C4-2B (cell line): ENCODE results near the gene PRKAB1.

Experiments used
- H3K27ac ChIP-seq: fragments of 450-650 bp; 2 replicates; pipeline ENCODE4 v1.5.1; 2017
- CTCF ChIP-seq: fragments of 450-650 bp; conservative IDR thresholded peaks from 2 replicates; pipeline ENCODE4 v1.5.1; 2017; ENCODE audit warnings: mild to moderate bottlenecking
- ZFX ChIP-seq: fragments of 450-650 bp; IDR thresholded peaks from 2 replicates; pipeline ENCODE4 v1.6.1; 2017

PRKAB1 gene

DNA sequence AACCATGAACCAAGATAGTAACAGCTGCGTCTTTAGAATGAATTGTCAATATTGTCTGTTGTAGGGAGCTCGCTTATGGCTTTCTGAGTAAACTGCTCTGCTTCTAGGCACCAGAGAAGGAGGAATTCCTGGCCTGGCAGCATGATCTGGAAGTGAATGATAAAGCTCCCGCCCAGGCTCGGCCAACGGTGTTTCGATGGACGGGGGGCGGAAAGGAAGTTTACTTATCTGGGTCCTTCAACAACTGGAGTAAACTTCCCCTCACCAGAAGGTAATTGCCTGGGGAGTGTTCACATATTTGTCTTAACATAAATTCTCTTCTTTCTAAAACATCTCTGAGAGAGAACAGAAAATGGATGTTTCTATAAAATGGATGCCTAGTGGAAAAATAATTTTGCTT lies 4.3 kb downstream of the PRKAB1 start:
- TF ChIP-seq ZFX (no peak), CTCF (no peak)
- H3K27ac ChIP-seq: no peak overlapping the region

DNA sequence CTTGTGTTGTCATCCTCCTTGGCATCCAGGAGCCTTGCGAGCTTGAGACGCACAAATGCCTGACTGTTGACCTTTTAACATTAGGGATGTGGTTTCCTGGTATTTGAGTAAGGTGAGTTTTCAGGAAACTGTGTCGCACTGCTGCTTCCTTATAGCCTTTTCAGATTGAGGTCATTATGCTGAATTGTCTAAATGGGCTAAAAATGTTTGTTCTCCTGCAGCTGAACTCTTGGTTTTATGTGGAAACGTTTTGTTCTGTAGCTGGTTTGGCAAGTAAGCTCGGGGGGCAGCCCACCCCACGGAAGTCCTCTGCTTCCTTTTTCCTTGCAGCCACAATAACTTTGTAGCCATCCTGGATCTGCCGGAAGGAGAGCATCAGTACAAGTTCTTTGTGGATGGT lies 5.7 kb downstream of the PRKAB1 start:
- TF ChIP-seq ZFX: no peak
- no peak for TF ChIP-seq CTCF

GRCh38 chr12:119674560-119674959 lies 6.6 kb downstream of the PRKAB1 start:
- H3K27ac ChIP-seq: no peak overlapping the region
- TF ChIP-seq CTCF (no peak), ZFX (no peak)

More for the DNA sequence above, 5.7 kb downstream of the PRKAB1 start:
- H3K27ac ChIP-seq: no peak overlapping the region

GRCh38 chr12:119676022-119676421 lies 8.1 kb downstream of the PRKAB1 start:
- no peak overlapping the region for H3K27ac ChIP-seq
- TF ChIP-seq CTCF (no peak), ZFX (no peak)

- no peak overlapping the region for H3K27ac ChIP-seq
Observed at GRCh38 chr12:119676573-119676972, 8.6 kb downstream of the PRKAB1 start.

DNA sequence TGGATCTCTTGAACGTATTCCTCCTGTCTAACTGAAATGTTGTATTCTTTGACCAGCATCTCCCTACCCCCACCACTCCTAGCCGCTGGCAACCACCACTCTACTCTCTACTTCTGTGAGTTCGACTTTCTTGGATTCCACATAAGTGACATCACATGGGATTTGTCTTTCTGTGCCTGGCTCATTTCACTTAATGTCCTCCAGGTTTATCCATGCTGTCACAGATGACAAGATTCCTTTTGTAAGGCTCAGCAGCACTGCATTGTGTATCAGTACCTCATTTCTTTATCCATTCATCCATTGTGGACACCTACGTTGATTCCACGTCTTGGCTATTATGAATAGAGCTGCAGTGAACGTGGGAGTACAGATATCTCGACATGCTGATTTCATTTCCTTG lies 10.5 kb downstream of the PRKAB1 start:
- no peak for TF ChIP-seq ZFX
- TF ChIP-seq CTCF: no peak
- no peak overlapping the region for H3K27ac ChIP-seq

More at GRCh38 chr12:119676573-119676972, 8.6 kb downstream of the PRKAB1 start:
- no peak for TF ChIP-seq CTCF

DNA sequence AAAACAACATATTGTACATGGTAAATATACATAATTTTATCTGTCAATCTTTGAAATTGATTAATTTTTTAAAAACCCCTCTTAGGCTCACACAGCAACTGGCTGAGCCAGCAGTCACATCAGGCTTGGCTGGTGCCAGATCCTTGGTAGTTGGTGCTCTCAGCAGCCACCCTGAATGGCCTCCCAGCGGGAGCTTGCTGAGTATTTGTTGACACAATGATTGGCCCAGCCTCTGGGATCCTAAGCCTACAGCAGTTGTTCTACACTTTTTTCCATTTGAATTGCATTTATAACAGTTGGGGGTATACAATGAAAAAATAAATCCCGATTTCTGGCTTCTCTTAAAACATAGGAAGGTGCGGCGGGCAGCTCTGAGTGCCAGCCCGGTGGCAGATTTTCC lies 11.1 kb downstream of the PRKAB1 start:
- TF ChIP-seq ZFX: no peak
- H3K27ac ChIP-seq: no peak overlapping the region

DNA sequence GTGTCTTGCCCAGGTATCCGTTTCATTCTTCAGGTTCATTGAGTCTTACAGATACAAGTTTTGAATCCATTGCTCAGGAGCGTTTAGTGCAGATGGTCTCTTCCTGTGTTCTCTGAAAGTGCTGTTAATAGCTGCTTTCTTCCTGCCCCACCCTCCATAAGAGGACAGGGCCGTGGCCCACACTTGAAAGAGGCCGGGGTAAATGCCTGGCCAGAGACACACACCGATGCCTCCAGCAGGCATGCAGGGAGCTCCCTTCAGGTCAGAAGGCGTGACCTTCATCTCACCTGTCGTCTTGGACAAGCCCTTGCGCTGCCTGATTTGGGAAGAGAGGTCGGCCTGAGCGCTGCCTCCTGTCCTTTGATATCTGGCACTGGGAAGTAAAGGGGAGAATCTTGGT lies 11.6 kb downstream of the PRKAB1 start:
- H3K27ac ChIP-seq: no peak overlapping the region
- TF ChIP-seq ZFX: no peak
- TF ChIP-seq CTCF: no peak
